Neural cell (in vitro differentiated cells): ENCODE results near the gene FBXO22. TPM values are rescaled to one million over a fixed set of nuclear protein-coding genes. Genes with fewer than 3 reads are reported as not detected.

Experiments
- H2AFZ ChIP-seq: fragments of 200-600, 300-800 bp; sonication (generic), shearing (Covaris generic); 2 replicates; pipeline ENCODE4 v1.6.0; 2014; ENCODE audit warnings: low read depth, mild to moderate bottlenecking, antibody characterized with exemption, low read length, moderate library complexity
- H3F3A ChIP-seq: fragments of 200-600 bp; shearing (Covaris generic); 2 replicates; pipeline ENCODE4 v1.6.1; 2016; ENCODE audit warnings: mild to moderate bottlenecking, moderate library complexity, mixed read lengths, antibody characterized with exemption, low read length; ENCODE audit not compliant: insufficient read depth, poor library complexity, severe bottlenecking
- H3K27ac ChIP-seq: fragments of 200-600, 300-800 bp; sonication (generic), shearing (Covaris generic); 2 replicates; pipeline ENCODE4 v1.5.1; 2014; ENCODE audit warnings: mild to moderate bottlenecking, low read length, moderate library complexity
- H3K27me3 ChIP-seq: fragments of 300-800, 200-600 bp; sonication (generic), shearing (Covaris generic); 2 replicates; pipeline ENCODE4 v1.6.0; 2014; ENCODE audit warnings: mild to moderate bottlenecking, low read depth, low read length, moderate library complexity; ENCODE audit not compliant: insufficient read depth
- H3K36me3 ChIP-seq: fragments of 300-800, 200-600 bp; sonication (generic), shearing (Covaris generic); 2 replicates; pipeline ENCODE4 v1.5.1; 2014; ENCODE audit warnings: mild to moderate bottlenecking, antibody characterized with exemption, low read length, moderate library complexity; ENCODE audit not compliant: insufficient read depth
- H3K4me2 ChIP-seq: fragments of 300-800, 200-600 bp; sonication (generic), shearing (Covaris generic); 2 replicates; pipeline ENCODE4 v1.6.0; 2014; ENCODE audit warnings: mild to moderate bottlenecking, low read length
- H3K4me3 ChIP-seq: fragments of 300-800, 200-600 bp; sonication (generic), shearing (Covaris generic); 2 replicates; pipeline ENCODE4 v1.5.1; 2014; ENCODE audit warnings: mild to moderate bottlenecking, low read length, moderate library complexity
- H3K79me2 ChIP-seq: fragments of 200-600 bp; shearing (Covaris generic); replicated peaks from 2 replicates; pipeline ENCODE4 v1.6.0; 2014; ENCODE audit warnings: mild to moderate bottlenecking, low read length, moderate library complexity; ENCODE audit not compliant: insufficient read depth
- H3K9ac ChIP-seq: fragments of 300-800, 200-600 bp; sonication (generic), shearing (Covaris generic); 2 replicates; pipeline ENCODE4 v1.6.1; 2016; ENCODE audit warnings: mild to moderate bottlenecking, low read length, mixed read lengths
- H3K9me2 ChIP-seq: fragments of 200-600 bp; shearing (Covaris generic); 2 replicates; pipeline ENCODE4 v1.6.1; 2016; ENCODE audit warnings: mild to moderate bottlenecking, low read length, mixed read lengths; ENCODE audit not compliant: insufficient read depth
- H3K9me3 ChIP-seq: fragments of 200-600, 300-800 bp; sonication (generic), shearing (Covaris generic); 2 replicates; pipeline ENCODE4 v1.6.1; 2016; ENCODE audit warnings: mild to moderate bottlenecking, mixed run types, low read length, moderate library complexity, mixed read lengths
- H4K20me1 ChIP-seq: fragments of 200-600 bp; shearing (Covaris generic); 2 replicates; pipeline ENCODE4 v1.6.1; 2016; ENCODE audit warnings: mild to moderate bottlenecking, mixed run types; ENCODE audit not compliant: insufficient read depth
- CTCF ChIP-seq: fragments of 450-650 bp; IDR thresholded peaks from 2 replicates; pipeline ENCODE4 v1.5.1; 2014; ENCODE audit warnings: antibody characterized with exemption, mild to moderate bottlenecking, moderate library complexity; ENCODE audit not compliant: poor library complexity, severe bottlenecking
- EP300 ChIP-seq: fragments of 450-650 bp; conservative IDR thresholded peaks from 2 replicates; pipeline ENCODE4 v1.6.1; 2014; ENCODE audit warnings: antibody characterized with exemption, mild to moderate bottlenecking, moderate library complexity; ENCODE audit not compliant: poor library complexity, severe bottlenecking
- EZH2 ChIP-seq: fragments of 200-600, 300-800 bp; shearing (Covaris generic), sonication (generic); IDR thresholded peaks from 2 replicates; pipeline ENCODE4 v1.6.1; 2014; ENCODE audit warnings: antibody characterized with exemption, low read length, borderline replicate concordance, mild to moderate bottlenecking; ENCODE audit not compliant: insufficient read depth, poor library complexity, severe bottlenecking
- MXI1 ChIP-seq: fragments of 450-650 bp; conservative IDR thresholded peaks from 2 replicates; pipeline ENCODE4 v1.6.1; 2014; ENCODE audit warnings: antibody characterized with exemption, mild to moderate bottlenecking; ENCODE audit not compliant: poor library complexity, severe bottlenecking
- POLR2AphosphoS5 ChIP-seq: IDR thresholded peaks from 2 replicates; pipeline ENCODE4 v1.6.1; 2012
- RAD21 ChIP-seq: fragments of 450-650 bp; conservative IDR thresholded peaks from 2 replicates; pipeline ENCODE4 v1.6.1; 2014; ENCODE audit warnings: antibody characterized with exemption, mild to moderate bottlenecking, moderate library complexity
- REST ChIP-seq: IDR thresholded peaks from 2 replicates; pipeline ENCODE4 v1.6.1; 2012; ENCODE audit warnings: borderline replicate concordance
- SMC3 ChIP-seq: fragments of 450-650 bp; conservative IDR thresholded peaks from 2 replicates; pipeline ENCODE4 v1.6.1; 2014; ENCODE audit warnings: antibody characterized with exemption, mild to moderate bottlenecking, moderate library complexity; ENCODE audit not compliant: poor library complexity
- TAF1 ChIP-seq: IDR thresholded peaks from 2 replicates; pipeline ENCODE4 v1.6.1; 2012; ENCODE audit warnings: low read depth
- polyA plus RNA-seq: library from polyadenylated mRNA; depleted of rRNA; stranded (reverse); fragments of >200 nt; gene quantifications from 2 replicates; pipeline ENCODE4 v1.2.3, GENCODE V29; 2014

The FBXO22 gene
- polyA plus RNA-seq, 1 donor from 2014 or later, result 52.3 TPM

- no peaks in the 10 kb centered on the region for H3K27me3 ChIP-seq
- TF ChIP-seq CTCF (no peak), MXI1 (no peak), RAD21 (no peak), EP300 (no peak), TAF1 (no peak), SMC3 (no peak), REST (no peak), EZH2 (no peak), POLR2AphosphoS5 (no peak)
- no peak overlapping the region for H3K27ac ChIP-seq
- H4K20me1 ChIP-seq, result no peaks in the 10 kb centered on the region
- H2AFZ ChIP-seq, result no peak overlapping the region
- H3K4me3 ChIP-seq, result no peak overlapping the region
- no peaks in the 10 kb centered on the region for H3K9me2 ChIP-seq
- no peaks in the 10 kb centered on the region for H3K79me2 ChIP-seq
- peaks cover 7% of the 10 kb centered on the region for H3K36me3 ChIP-seq
- H3K9ac ChIP-seq, result no peak overlapping the region
- H3K4me2 ChIP-seq, result no peak overlapping the region
- H3F3A ChIP-seq, result no peaks in the 10 kb centered on the region
- H3K9me3 ChIP-seq, result no peaks in the 10 kb centered on the region
Observed at GRCh38 chr15:75943246-75943645, 39.6 kb downstream of the FBXO22 start.

GRCh38 chr15:75943713-75944215 lies 40.1 kb downstream of the FBXO22 start:
- H4K20me1 ChIP-seq, result no peaks in the 10 kb centered on the region
- no peaks in the 10 kb centered on the region for H3K27me3 ChIP-seq
- H2AFZ ChIP-seq, result no peak overlapping the region
- H3K36me3 ChIP-seq, result peaks cover 7% of the 10 kb centered on the region
- H3K4me3 ChIP-seq, result no peak overlapping the region
- H3K27ac ChIP-seq, result no peak overlapping the region
- TF ChIP-seq RAD21 (no peak), CTCF (no peak), TAF1 (no peak), EP300 (no peak)
- H3K9me2 ChIP-seq, result no peaks in the 10 kb centered on the region
- H3K9me3 ChIP-seq, result no peaks in the 10 kb centered on the region
- H3K9ac ChIP-seq, result no peak overlapping the region
- H3F3A ChIP-seq, result no peaks in the 10 kb centered on the region
- no peak overlapping the region for H3K4me2 ChIP-seq
- no peaks in the 10 kb centered on the region for H3K79me2 ChIP-seq
